ENCODE results near the gene ANKS1A. TPM values are rescaled to one million over a fixed set of nuclear protein-coding genes. Genes with fewer than 3 reads are reported as not detected.
A peak's percentile ranks its signal among the peaks of the same experiment; 100 is the strongest.
"Not testable (repeated sequence)": the region's sequence is repeated elsewhere in the genome, so short reads cannot be mapped to it uniquely, and the experiment has no call there.

Gene ANKS1A
- total RNA-seq, 4 donors from 2014 or later = 25.7 to 49.7 (median 28.1) TPM

DNA sequence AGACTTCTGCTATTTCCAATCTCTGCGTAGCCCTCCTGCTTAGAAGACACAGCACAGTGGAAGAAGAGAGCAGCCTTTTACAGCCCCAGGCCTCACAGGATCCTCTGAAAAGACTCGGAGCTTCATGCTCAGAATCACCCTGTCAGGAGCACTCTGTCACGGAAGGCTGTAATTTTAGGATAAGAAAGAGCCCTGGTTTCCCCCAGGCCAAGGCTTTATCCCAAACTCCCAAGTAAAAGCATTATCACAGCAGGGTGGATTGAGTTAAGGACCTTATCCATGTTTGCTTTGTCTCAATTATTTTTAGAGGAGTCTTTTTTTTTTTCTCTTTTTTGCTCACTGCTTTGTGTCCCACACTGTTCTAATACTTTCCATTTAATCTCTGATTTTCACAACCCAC is 39.2 kb downstream of the ANKS1A start:
- DNase-seq (ENCODE audit: low spot score) (no peak), ATAC-seq (ENCODE audit: low FRiP score) (no peak)
- TF ChIP-seq, protein P1, sequence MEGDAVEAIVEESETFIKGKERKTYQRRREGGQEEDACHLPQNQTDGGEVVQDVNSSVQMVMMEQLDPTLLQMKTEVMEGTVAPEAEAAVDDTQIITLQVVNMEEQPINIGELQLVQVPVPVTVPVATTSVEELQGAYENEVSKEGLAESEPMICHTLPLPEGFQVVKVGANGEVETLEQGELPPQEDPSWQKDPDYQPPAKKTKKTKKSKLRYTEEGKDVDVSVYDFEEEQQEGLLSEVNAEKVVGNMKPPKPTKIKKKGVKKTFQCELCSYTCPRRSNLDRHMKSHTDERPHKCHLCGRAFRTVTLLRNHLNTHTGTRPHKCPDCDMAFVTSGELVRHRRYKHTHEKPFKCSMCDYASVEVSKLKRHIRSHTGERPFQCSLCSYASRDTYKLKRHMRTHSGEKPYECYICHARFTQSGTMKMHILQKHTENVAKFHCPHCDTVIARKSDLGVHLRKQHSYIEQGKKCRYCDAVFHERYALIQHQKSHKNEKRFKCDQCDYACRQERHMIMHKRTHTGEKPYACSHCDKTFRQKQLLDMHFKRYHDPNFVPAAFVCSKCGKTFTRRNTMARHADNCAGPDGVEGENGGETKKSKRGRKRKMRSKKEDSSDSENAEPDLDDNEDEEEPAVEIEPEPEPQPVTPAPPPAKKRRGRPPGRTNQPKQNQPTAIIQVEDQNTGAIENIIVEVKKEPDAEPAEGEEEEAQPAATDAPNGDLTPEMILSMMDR (IDR thresholded peaks at IDR 0.05) = no peak

GRCh38 chr6:34928695-34929094 is 39.6 kb downstream of the ANKS1A start:
- ATAC-seq (ENCODE audit: low FRiP score) (no peak), DNase-seq (ENCODE audit: low spot score) (no peak)
- TF ChIP-seq, protein P1 (IDR thresholded peaks at IDR 0.05) = no peak

GRCh38 chr6:34929241-34929978 is 40.4 kb downstream of the ANKS1A start:
- ATAC-seq (ENCODE audit: low FRiP score) (no peak), DNase-seq (ENCODE audit: low spot score) (no peak)
- TF ChIP-seq, protein P1 (IDR thresholded peaks at IDR 0.05) = no peak

DNA sequence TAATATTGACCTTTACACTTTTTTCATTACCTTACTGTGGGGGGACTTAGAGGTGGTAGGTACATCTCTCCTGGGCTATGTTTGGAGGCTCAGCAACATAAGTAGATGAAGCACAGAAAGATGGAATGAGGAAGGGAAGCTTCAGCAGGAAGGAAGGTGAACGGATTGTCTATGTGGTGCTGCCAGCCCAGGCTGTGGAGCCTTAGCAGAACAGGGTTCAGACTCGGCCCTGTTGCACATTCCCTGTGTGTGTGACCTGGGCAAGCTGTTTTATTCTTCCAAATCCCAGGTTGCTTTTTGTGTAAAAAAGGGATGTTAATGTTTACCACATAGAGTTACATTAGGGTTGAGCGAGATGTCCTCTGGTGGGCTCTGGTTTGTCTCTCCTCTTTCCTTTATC is 41.2 kb downstream of the ANKS1A start:
- TF ChIP-seq, protein P1 (IDR thresholded peaks at IDR 0.05) = no peak
- DNase-seq (ENCODE audit: low spot score) = no peak
- no peak for ATAC-seq (ENCODE audit: low FRiP score)

DNA sequence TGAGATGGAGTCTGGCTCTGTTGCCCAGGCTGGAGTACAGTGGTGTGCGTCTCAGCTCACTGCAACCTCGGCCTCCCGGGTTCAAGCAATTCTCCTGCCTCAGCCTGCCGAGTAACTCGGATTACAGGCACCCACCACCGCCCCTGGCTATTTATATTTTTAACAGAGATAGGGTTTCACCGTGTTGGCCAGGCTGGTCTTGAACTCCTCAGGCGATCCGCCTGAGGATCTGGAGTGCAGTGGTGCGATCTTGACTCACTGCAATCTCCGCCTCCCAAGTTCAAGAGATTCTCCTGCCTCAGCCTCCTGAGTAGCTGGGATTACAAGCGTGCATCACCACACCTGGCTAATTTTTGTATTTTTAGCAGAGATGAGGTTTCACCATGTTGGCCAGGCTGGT is 43.1 kb downstream of the ANKS1A start:
- ATAC-seq (ENCODE audit: low FRiP score); DNase-seq (ENCODE audit: low spot score): not testable (repeated sequence)

DNA sequence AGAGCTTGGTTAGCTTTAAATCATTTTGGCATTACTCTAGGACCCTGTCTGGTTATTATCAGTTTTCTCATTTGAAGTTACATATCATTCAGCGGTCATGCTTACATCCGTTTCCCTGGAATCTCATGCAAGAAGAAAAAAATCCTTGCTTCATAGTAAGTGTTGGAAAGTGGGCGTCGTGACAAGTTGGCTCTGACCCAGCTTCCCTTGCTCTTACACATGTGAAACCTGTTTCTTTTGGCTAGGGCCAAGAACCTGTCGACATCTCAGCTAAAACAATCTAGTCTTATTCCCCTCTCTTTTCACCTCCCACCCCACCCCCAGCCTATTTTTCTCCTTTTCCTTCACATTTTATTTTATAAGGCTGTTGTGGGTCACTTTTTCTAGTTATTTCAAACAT is 45.5 kb downstream of the ANKS1A start:
- peak; percentile 82 for ATAC-seq (ENCODE audit: low FRiP score)
- DNase-seq (ENCODE audit: low spot score) = peak; percentile 32
- TF ChIP-seq, protein P1 (IDR thresholded peaks at IDR 0.05) = no peak

GRCh38 chr6:34938268-34938667 is 49.2 kb downstream of the ANKS1A start:
- no peak for ATAC-seq (ENCODE audit: low FRiP score)
- no peak for DNase-seq (ENCODE audit: low spot score)
- TF ChIP-seq, protein P1 (IDR thresholded peaks at IDR 0.05) = no peak
